HCT116 (cell line): Measurements from ENCODE around the gene OR10Z1. TPM values are rescaled to one million over a fixed set of nuclear protein-coding genes. Genes with fewer than 3 reads are reported as not detected.

Experiments used
- ATAC-seq: fragments of 200-7000 bp; cut with Tn5 transposase; 2 replicates; pipeline ENCODE4 v1.9.1; 2020; ENCODE audit warnings: mild to moderate bottlenecking, moderate library complexity
- BruUV-seq: library from RNA; stranded (reverse); fragments of 400-500 nt; replicated peaks from 2 replicates; lab custom pipeline; 2021; lab: Mats Ljungman, UMichigan
- CTCF ChIA-PET: fragments of 300-600 bp; sonication (Branson Sonifier 250); formaldehyde crosslinking; loops from one replicate; lab custom pipeline; 2021; ENCODE audit warnings: antibody characterized with exemption; lab: Charles Lee
- POLR2A ChIA-PET: fragments of 300-600, 350-600 bp; sonication (Branson Sonifier 250); formaldehyde crosslinking; loops from one replicate; lab custom pipeline; 2021; ENCODE audit warnings: antibody characterized with exemption; lab: Charles Lee
- RAD21 ChIA-PET, 2 experiments: fragments of 300-600 bp; sonication (Branson Sonifier 250); formaldehyde crosslinking; loops; one replicate each; lab custom pipeline; 2023; ENCODE audit warnings: low total read pairs in 2 of 2; ENCODE audit not compliant: uncharacterized antibody in 2 of 2, unreplicated experiment in 2 of 2, low non-redundant PET in 1 of 2; lab: Charles Lee
- DNase-seq: peaks from one replicate; pipeline ENCODE4 v3.0.0-alpha.2; 2010; ENCODE audit warnings: low read depth, low spot score
- H2AFZ ChIP-seq: fragments of 200-600 bp; shearing (Covaris generic), sonication (generic); 2 replicates; pipeline ENCODE4 v1.6.1; 2017; ENCODE audit warnings: low read depth, mixed run types, mixed read lengths, antibody characterized with exemption, low read length; ENCODE audit not compliant: poor library complexity, severe bottlenecking
- H3K27ac ChIP-seq: 2 replicates; pipeline ENCODE4 v1.5.1; 2012; ENCODE audit warnings: low read depth, low read length
- H3K27me3 ChIP-seq: fragments of 200-600 bp; sonication (generic); 2 replicates; pipeline ENCODE4 v1.6.1; 2016; ENCODE audit warnings: mixed run types, low read length, mixed read lengths; ENCODE audit not compliant: insufficient read depth
- H3K36me3 ChIP-seq, 2 experiments: fragments of 200-500 bp in 1 of 2; fragments of 200-600 bp in 1 of 2; sonication (Bioruptor generic) in 1 of 2; sonication (generic) in 1 of 2; 2 replicates each; pipeline versions ENCODE4 v1.5.1 to v1.6.1; 2014 to 2016; ENCODE audit warnings: low read length in 2 of 2, inconsistent platforms in 1 of 2, mixed read lengths in 1 of 2, mixed run types in 1 of 2; ENCODE audit not compliant: insufficient read depth in 2 of 2, control insufficient read depth in 1 of 2
- H3K4me1 ChIP-seq, 2 experiments: fragments of 200-600 bp in 1 of 2; sonication (generic) in 1 of 2; 2 replicates each; pipeline versions ENCODE4 v1.5.1 to v1.6.1; 2012 to 2017; ENCODE audit warnings: low read length in 2 of 2, inconsistent platforms in 1 of 2, mild to moderate bottlenecking in 1 of 2, mixed read lengths in 1 of 2, mixed run types in 1 of 2, moderate library complexity in 1 of 2; ENCODE audit not compliant: insufficient read depth in 2 of 2, control insufficient read depth in 1 of 2
- H3K4me2 ChIP-seq: fragments of 200-600 bp; sonication (generic); 2 replicates; pipeline ENCODE4 v1.6.1; 2017; ENCODE audit warnings: mixed run types, low read length, mixed read lengths
- H3K4me3 ChIP-seq, 2 experiments: fragments of 200-600 bp in 1 of 2; sonication (generic) in 1 of 2; replicated peaks in 1 of 2; 2 replicates each; pipeline ENCODE4 v1.5.1; 2011 to 2016; ENCODE audit warnings: low read length in 2 of 2, control low read depth in 1 of 2, low read depth in 1 of 2, mild to moderate bottlenecking in 1 of 2, mixed read lengths in 1 of 2, mixed run types in 1 of 2
- H3K79me2 ChIP-seq: fragments of 200-600 bp; sonication (generic); 2 replicates; pipeline ENCODE4 v1.6.1; 2017; ENCODE audit warnings: mild to moderate bottlenecking, mixed run types, low read length, moderate library complexity, mixed read lengths; ENCODE audit not compliant: insufficient read depth
- H3K9ac ChIP-seq: fragments of 200-600 bp; sonication (generic); 2 replicates; pipeline ENCODE4 v1.6.1; 2016; ENCODE audit warnings: low read length, mixed read lengths
- H3K9me2 ChIP-seq: fragments of 200-600 bp; sonication (generic), shearing (Covaris generic); 2 replicates; pipeline ENCODE4 v1.6.1; 2017; ENCODE audit warnings: mixed run types, mild to moderate bottlenecking, moderate library complexity; ENCODE audit not compliant: insufficient read depth
- H3K9me3 ChIP-seq, 2 experiments: fragments of 200-500 bp in 1 of 2; fragments of 200-600 bp in 1 of 2; sonication (Bioruptor generic) in 1 of 2; sonication (generic) in 1 of 2; 2 replicates each; pipeline ENCODE4 v1.6.1; 2014 to 2017; ENCODE audit warnings: low read length in 2 of 2, mixed read lengths in 2 of 2, inconsistent platforms in 1 of 2, low read depth in 1 of 2, mild to moderate bottlenecking in 1 of 2, mixed run types in 1 of 2, moderate library complexity in 1 of 2; ENCODE audit not compliant: control insufficient read depth in 1 of 2, insufficient read depth in 1 of 2
- H4K20me1 ChIP-seq: fragments of 200-600 bp; sonication (generic), shearing (Covaris generic); 2 replicates; pipeline ENCODE4 v1.6.1; 2017; ENCODE audit warnings: mixed run types, mild to moderate bottlenecking, moderate library complexity; ENCODE audit not compliant: insufficient read depth
- CBX3 ChIP-seq: IDR thresholded peaks from 2 replicates; pipeline ENCODE4 v1.6.1; 2012; ENCODE audit warnings: low read depth
- CEBPB ChIP-seq: IDR thresholded peaks from 2 replicates; pipeline ENCODE4 v1.6.1; 2012; ENCODE audit warnings: low read depth
- EGR1 ChIP-seq: IDR thresholded peaks from 2 replicates; pipeline ENCODE4 v1.6.1; 2012; ENCODE audit warnings: low read depth
- ELF1 ChIP-seq: IDR thresholded peaks from 2 replicates; pipeline ENCODE4 v1.6.1; 2012; ENCODE audit warnings: low read depth, borderline replicate concordance
- EZH2 ChIP-seq: fragments of 200-600 bp; sonication (generic); IDR thresholded peaks from 2 replicates; pipeline ENCODE4 v1.6.1; 2017; ENCODE audit warnings: antibody characterized with exemption, mixed run types
- EZH2phosphoT487 ChIP-seq: fragments of 200-600 bp; IDR thresholded peaks from 2 replicates; pipeline ENCODE4 v1.6.1; 2018; ENCODE audit warnings: antibody characterized with exemption, borderline replicate concordance
- FOSL1 ChIP-seq: IDR thresholded peaks from 2 replicates; pipeline ENCODE4 v1.6.1; 2012; ENCODE audit warnings: low read depth
- JUND ChIP-seq: IDR thresholded peaks from 2 replicates; pipeline ENCODE4 v1.6.1; 2012
- POLR2A ChIP-seq: IDR thresholded peaks from 2 replicates; pipeline ENCODE4 v1.7.0; 2011; ENCODE audit warnings: borderline replicate concordance; ENCODE audit not compliant: insufficient read depth, insufficient read length; ENCODE audit errors: extremely low read depth
- POLR2AphosphoS5 ChIP-seq: IDR thresholded peaks from 2 replicates; pipeline ENCODE4 v1.6.1; 2011; ENCODE audit warnings: mild to moderate bottlenecking, low read depth, low read length, moderate library complexity
- RAD21 ChIP-seq: IDR thresholded peaks from 2 replicates; pipeline ENCODE4 v1.6.1; 2012; ENCODE audit warnings: low read depth, mild to moderate bottlenecking
- REST ChIP-seq: IDR thresholded peaks from 2 replicates; pipeline ENCODE4 v1.6.1; 2012; ENCODE audit warnings: low read depth
- SIN3A ChIP-seq: IDR thresholded peaks from 2 replicates; pipeline ENCODE4 v1.6.1; 2012; ENCODE audit warnings: low read depth
- SRF ChIP-seq: IDR thresholded peaks from 2 replicates; pipeline ENCODE4 v1.6.1; 2012; ENCODE audit warnings: low read depth
- YY1 ChIP-seq: IDR thresholded peaks from 2 replicates; pipeline ENCODE4 v1.6.1; 2011; ENCODE audit warnings: low read length, low read depth, moderate library complexity, mild to moderate bottlenecking; ENCODE audit not compliant: insufficient replicate concordance; ENCODE audit errors: extremely low read depth
- ZBTB33 ChIP-seq: IDR thresholded peaks from 2 replicates; pipeline ENCODE4 v1.6.1; 2011; ENCODE audit warnings: mild to moderate bottlenecking, low read length, moderate library complexity; ENCODE audit not compliant: insufficient replicate concordance; ENCODE audit errors: extremely low read depth
- ZFX ChIP-seq: fragments of 450-650 bp; IDR thresholded peaks from 2 replicates; pipeline ENCODE4 v1.6.1; 2017
- ZNF274 ChIP-seq: fragments of 200-500 bp; sonication (Bioruptor generic); IDR thresholded peaks from 2 replicates; pipeline ENCODE4 v1.6.1; 2014; ENCODE audit warnings: mild to moderate bottlenecking, low read depth, low read length, inconsistent platforms
- intact Hi-C: fragments of 100-400 bp; cut with micrococcal nuclease; formaldehyde crosslinking; loops from 2 replicates; pipeline ENCODE4 v1.10.0; 2022
- total RNA-seq: library from RNA; stranded (reverse); gene quantifications from one replicate; pipeline ENCODE4 v1.2.1, GENCODE V29; 2021; ENCODE audit not compliant: unreplicated experiment

Gene OR10Z1
- total RNA-seq, 1 experiment from 2014 or later = not detected

DNA sequence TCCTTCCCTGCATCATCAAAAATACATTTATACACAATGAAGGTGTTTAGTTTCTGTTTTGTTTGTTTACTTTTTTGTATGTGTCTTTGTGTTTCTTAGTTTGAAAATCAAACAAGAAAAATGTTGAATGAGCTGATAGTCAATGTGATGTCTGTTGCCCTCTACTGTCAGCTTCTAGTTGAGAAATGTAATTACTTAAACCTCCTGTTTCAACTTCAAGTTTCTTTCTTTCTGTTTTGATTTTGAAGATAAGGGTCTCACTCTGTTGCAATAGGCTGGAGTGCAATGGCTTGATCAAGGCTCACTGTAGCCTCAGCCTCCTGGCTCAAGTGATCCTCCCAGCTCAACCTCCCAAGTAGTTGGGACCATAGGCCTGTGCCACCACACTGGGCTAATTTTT, 44.0 kb downstream of the OR10Z1 start:
- no peak overlapping the region for H2AFZ ChIP-seq
- no TSS peak for BruUV-seq

More for the DNA sequence above, 44.0 kb downstream of the OR10Z1 start:
- no peaks in the 10 kb centered on the region for H3K4me1 ChIP-seq
- TF ChIP-seq POLR2A = no peak
- no peak for TF ChIP-seq YY1
- no peak for TF ChIP-seq RAD21
- TF ChIP-seq SIN3A = no peak
- TF ChIP-seq POLR2AphosphoS5 = no peak
- no peak for TF ChIP-seq EZH2phosphoT487
- TF ChIP-seq CBX3 = no peak
- no peak for TF ChIP-seq ZNF274
- no peak for TF ChIP-seq JUND
- TF ChIP-seq REST = no peak
- no peak for TF ChIP-seq ZFX
- TF ChIP-seq CEBPB = no peak
- TF ChIP-seq EGR1 = no peak
- TF ChIP-seq FOSL1 = no peak
- TF ChIP-seq EZH2 = no peak
- TF ChIP-seq SRF = no peak
- TF ChIP-seq ELF1 = no peak
- TF ChIP-seq ZBTB33 = no peak
- TF ChIP-seq, all 23 proteins: peak for 0
- ChIA-PET CTCF (no interaction called here), POLR2A (interaction anchor here (0.6 kb wide), 1 partner anchor 231 kb away, joined by 5 read pairs; no protein-coding TSS in a partner anchor), RAD21 (no interaction called here)
- no peaks in the 10 kb centered on the region for H4K20me1 ChIP-seq
- H3K27ac ChIP-seq = no peak overlapping the region
- intact Hi-C loops = no loop called here
- H3K9me3 ChIP-seq = no peaks in the 10 kb centered on the region
- H3K36me3 ChIP-seq = no peaks in the 10 kb centered on the region
- no peaks in the 10 kb centered on the region for H3K79me2 ChIP-seq
- no peaks in the 10 kb centered on the region for H3K27me3 ChIP-seq
- no peaks in the 10 kb centered on the region for H3K9me2 ChIP-seq
- no peak overlapping the region for H3K4me3 ChIP-seq
- no peak overlapping the region for H3K9ac ChIP-seq
- H3K4me2 ChIP-seq = no peak overlapping the region
- DNase-seq = no peak
- ATAC-seq = no peak
